Hypothalamus (tissue), 51 donors: Measurements from ENCODE around the gene PTGES.

ENCODE experiments used
- DNase-seq, 51 donors: peaks; one replicate each; lab custom pipeline; 2025; lab: John Stamatoyannopoulos, UW

Gene PTGES

GRCh38 chr9:129696944-129697655, 55.7 kb downstream of the PTGES start:
- DNase-seq = peak in 5 of 51 donors; percentile 13 to 31 (median 19)

GRCh38 chr9:129695870-129696269, 57.0 kb downstream of the PTGES start:
- no peak for DNase-seq

GRCh38 chr9:129694243-129694646, 58.6 kb downstream of the PTGES start:
- no peak for DNase-seq

GRCh38 chr9:129693741-129694140, 59.1 kb downstream of the PTGES start:
- DNase-seq = no peak

- DNase-seq = no peak
Observed at GRCh38 chr9:129692534-129692933, 60.3 kb downstream of the PTGES start.
